Stimulated activated CD8-positive, alpha-beta memory T cell treated with anti-CD3 and anti-CD28 coated beads, Interleukin-7, amount 100 ng/mL, for 4 hours (primary cell): ENCODE data around the gene PSMB3.

Experiments
- DNase-seq, 2 donors: peaks; one replicate each; pipeline ENCODE4 v3.0.0-alpha.2; 2020; ENCODE audit warnings: low read depth in 2 of 2

PSMB3 gene

DNA sequence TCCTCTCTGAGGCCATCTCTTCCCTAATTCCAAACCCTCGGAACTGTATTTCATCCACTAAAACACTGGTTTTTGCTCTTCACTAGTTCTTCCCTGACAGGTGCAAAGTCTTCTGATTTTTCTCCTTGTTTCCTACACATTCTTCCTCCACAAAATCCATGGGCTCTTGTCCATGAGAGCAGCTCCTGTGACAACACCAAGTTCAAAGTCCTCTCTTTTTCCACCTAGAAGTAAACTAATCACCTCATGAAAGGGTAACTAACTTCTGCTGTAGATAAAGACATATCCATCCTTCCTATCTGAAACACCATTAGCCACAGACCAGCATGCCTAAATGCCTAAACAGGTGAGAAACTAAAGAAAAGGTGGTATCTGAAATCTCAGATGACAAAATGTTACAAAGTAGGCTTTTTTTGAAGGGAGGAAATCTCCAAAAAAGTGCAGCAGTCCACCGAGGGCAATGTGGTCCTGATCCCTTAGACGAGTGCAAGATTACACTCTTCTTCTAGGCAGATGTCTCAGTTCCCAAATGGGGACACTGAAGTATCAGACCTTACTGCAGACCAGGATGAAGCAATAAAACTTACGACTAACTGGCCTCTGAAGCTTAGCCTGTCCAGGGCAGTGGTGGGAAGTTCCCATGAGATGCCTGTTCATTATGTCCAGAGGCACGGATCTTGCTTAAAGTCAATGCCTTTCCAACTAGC is 44.1 kb downstream of the PSMB3 start:
- DNase-seq: no peak

DNA sequence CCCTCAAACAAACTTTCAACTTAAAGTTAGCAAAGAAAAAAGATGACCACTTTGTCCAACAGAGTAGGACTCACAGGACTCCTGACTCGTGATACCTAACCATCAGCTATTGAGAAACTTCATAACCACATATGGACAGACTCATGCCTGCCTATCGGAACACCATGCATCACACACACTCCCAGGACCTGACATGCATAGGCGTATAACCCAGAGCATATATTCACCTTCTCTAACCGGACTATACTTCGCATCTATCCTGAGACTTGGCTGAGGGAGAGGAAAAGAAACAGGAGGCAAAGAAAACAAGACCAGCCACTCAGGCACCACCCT is 44.6 kb downstream of the PSMB3 start:
- DNase-seq: no peak

DNA sequence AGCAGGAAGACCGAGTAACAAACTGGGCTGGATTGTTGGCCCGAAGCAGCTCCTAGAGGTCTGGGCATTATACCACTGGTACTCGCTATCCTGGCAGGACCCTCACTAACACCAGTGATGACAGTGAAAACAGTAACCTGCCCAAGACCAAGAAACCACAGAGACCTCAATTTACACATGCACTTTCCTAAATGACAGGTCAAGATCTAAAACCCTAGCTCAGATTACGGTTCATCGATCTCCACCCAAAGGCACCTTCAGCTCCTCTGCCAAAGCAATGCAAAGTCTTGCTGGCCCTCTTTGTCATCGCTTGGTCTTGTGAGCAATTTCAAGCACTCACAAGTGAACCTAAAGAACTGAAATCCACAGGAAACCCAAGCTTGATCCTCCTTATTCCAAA is 45.3 kb downstream of the PSMB3 start:
- DNase-seq: no peak

DNA sequence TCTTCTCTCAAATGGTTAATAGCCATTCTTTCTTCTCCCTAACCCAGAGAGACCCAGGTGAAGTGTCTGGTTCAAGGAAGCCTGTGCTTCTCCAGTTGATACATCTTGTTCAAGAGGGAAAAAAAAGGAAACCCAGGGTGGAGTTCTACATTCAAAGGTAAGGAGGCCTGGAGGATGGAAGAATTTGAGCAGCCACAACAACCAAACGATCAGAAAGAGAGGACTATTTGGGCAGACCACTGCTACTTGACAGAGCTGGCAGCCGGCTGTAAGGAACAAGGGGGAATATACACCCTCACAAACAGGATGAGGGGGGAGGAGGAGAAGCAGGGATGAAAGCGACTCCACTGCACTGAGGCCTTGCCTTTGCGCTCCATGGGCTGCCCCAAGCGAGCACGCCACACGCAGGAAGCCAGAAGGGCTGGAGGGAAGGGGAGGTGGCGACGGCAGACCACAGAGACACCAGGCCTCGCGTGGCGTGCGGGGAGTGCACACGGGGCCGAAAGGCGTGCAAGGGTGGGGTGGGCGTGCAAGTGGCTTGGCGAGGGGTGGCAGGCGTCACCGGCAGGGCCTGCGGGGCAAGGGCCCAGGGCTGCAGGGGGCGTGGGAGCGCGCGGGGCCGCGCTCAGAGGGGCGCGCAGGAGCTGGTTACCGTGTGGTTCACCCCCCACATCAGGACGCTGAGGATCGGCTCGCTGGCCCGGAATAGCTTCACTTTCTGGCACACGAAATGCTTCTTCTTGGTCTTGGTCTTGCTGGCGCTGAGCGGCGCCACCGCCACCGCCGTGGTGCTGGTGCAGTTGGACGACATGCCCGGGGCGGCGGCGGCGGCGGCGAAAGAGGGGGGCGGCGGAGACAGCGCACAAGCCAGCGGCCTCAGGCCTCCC is 46.3 kb downstream of the PSMB3 start:
- DNase-seq: peak; percentile 8 to 39

DNA sequence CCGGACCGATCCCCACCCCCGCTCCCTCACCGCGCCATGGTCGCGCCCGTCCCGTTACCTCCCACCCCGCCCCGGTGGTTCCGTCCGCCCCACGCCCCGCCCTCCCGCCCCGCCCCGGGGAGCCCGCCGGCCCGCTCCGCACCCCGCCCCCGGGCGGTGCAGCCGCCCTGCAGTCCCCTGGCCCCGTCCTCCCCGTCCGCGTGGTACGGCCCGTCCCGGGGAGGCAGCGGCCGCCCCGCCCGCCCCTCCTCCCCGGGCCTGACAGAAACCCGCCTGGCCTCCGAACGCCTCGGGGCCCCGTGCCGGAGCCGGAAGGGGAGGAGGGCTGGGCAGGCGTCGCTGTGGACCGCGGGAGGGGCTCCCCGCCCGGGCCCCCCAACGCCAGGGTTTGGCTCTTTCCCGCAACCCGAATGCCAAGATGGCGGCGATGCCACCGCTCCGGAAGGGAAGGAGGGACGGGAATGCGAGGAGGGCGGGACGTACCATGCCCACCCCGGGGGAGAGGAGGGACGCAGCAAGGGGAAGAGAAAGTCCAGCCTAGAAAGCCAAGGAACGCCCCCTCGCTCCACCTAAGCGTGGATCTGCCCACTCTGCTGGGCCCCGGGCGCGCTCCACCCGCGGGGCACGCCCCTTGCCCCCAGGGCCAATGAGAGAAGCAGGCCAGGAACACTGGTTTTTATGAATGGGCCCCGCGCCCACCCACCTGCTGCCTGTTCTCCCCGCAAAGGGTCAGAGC is 47.1 kb downstream of the PSMB3 start, which contains the start of gene PIP4K2B:
Gene PIP4K2B, minus strand, starts transcription at position 56 of the 736 bp plus-strand sequence. CDS start 132 bp downstream, outside the sequence.
- DNase-seq: peak; percentile 68 to 81

DNA sequence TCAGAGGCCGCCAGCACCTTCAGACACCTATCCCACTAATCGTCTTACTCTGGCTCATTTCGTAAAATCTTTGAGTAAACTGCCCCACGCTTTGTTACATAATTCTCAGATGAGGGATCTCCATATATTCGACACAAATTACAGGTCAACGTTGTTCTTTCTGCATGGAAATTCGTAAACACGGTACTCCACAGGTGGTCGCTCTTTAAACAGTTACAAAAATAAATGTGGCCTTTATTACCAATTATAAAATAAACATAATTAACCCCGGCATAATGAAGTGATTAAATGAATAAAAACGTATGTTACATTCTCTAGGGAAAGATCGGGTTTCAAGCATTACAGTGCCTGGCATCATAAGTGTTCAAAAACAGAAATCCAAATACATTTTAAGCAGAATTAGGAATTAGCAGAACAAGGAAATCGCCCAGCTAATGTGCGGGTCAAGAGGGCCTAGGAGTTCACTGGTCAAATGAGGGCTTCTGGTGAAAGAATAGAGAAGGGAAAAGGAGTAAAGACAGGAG is 47.8 kb downstream of the PSMB3 start:
- no peak for DNase-seq

DNA sequence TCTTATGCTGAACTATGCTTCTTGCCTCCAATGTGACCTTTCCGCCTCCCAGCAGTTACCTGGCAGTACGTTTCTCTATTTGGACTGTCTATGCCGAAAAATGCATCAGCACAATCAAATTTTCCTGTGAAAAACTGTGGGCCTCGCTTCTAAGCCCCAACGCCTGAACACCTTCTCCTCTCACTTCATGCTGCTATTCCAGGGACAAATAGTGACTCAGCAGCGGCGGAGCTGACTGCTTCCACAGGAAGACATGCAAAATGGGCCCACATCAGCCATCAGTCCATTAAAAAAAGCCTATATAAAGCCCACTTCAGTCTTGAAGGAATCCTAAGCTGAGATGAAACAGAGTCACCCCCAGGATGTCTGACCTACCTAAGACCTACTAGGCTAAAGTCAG is 57.3 kb downstream of the PSMB3 start:
- DNase-seq: no peak
